Measurements from ENCODE around the gene MYO9A.

The MYO9A gene

GRCh38 chr15:71899674-71900073, 218.3 kb downstream of the MYO9A start:
- DNase-seq = no peak
- peaks cover 9% of the 10 kb centered on the region for H3K36me3 ChIP-seq (ENCODE audit: control insufficient read depth, insufficient read depth, low read length)
- no peaks in the 10 kb centered on the region for H3K27me3 ChIP-seq (replicated peaks; ENCODE audit: control insufficient read depth, insufficient read depth, low read length, poor library complexity, severe bottlenecking)
- H3K4me1 ChIP-seq (ENCODE audit: control insufficient read depth, insufficient read depth, low read length, poor library complexity, severe bottlenecking) = no peaks in the 10 kb centered on the region
- H3K9me3 ChIP-seq (ENCODE audit: control insufficient read depth, low read length) = no peaks in the 10 kb centered on the region
- H3K4me3 ChIP-seq (ENCODE audit: insufficient read depth, low read depth, low read length, poor library complexity, severe bottlenecking) = no peak overlapping the region
- no peak overlapping the region for H3K27ac ChIP-seq (ENCODE audit: insufficient read depth, low read length, poor library complexity, severe bottlenecking)

- H3K36me3 ChIP-seq (ENCODE audit: control insufficient read depth, insufficient read depth, low read length) = peaks cover 6% of the 10 kb centered on the region
- H3K4me3 ChIP-seq (ENCODE audit: insufficient read depth, low read depth, low read length, poor library complexity, severe bottlenecking) = no peak overlapping the region
- no peak for DNase-seq
- H3K27ac ChIP-seq (ENCODE audit: insufficient read depth, low read length, poor library complexity, severe bottlenecking) = no peak overlapping the region
- H3K4me1 ChIP-seq (ENCODE audit: control insufficient read depth, insufficient read depth, low read length, poor library complexity, severe bottlenecking) = no peaks in the 10 kb centered on the region
- H3K9me3 ChIP-seq (ENCODE audit: control insufficient read depth, low read length) = no peaks in the 10 kb centered on the region
- H3K27me3 ChIP-seq (replicated peaks; ENCODE audit: control insufficient read depth, insufficient read depth, low read length, poor library complexity, severe bottlenecking) = no peaks in the 10 kb centered on the region
Observed at GRCh38 chr15:71893691-71894090, 224.3 kb downstream of the MYO9A start.

DNA sequence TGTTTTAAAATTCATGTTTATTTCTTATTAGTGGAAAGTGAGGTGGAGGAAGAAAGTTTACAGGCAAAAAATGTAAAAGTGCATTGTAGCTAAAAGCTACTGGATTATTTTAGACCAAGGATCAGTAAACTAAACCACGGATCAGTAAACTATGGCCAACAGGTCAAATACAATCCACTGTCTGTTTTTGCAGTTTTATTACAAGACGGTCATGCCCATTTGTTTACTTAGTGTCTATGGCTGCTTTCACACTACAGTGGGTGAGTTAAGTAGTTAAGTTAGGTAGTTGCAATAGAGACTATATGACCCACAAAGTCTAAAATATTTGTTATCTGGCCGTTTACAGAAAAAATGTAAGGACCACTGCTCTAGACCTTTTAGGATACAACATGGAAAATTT, 225.6 kb downstream of the MYO9A start:
- H3K9me3 ChIP-seq (ENCODE audit: control insufficient read depth, low read length) = no peaks in the 10 kb centered on the region
- H3K4me1 ChIP-seq (ENCODE audit: control insufficient read depth, insufficient read depth, low read length, poor library complexity, severe bottlenecking) = no peaks in the 10 kb centered on the region
- H3K36me3 ChIP-seq (ENCODE audit: control insufficient read depth, insufficient read depth, low read length) = peaks cover 5% of the 10 kb centered on the region
- DNase-seq = no peak
- no peak overlapping the region for H3K4me3 ChIP-seq (ENCODE audit: insufficient read depth, low read depth, low read length, poor library complexity, severe bottlenecking)
- H3K27me3 ChIP-seq (replicated peaks; ENCODE audit: control insufficient read depth, insufficient read depth, low read length, poor library complexity, severe bottlenecking) = no peaks in the 10 kb centered on the region
- no peak overlapping the region for H3K27ac ChIP-seq (ENCODE audit: insufficient read depth, low read length, poor library complexity, severe bottlenecking)

DNA sequence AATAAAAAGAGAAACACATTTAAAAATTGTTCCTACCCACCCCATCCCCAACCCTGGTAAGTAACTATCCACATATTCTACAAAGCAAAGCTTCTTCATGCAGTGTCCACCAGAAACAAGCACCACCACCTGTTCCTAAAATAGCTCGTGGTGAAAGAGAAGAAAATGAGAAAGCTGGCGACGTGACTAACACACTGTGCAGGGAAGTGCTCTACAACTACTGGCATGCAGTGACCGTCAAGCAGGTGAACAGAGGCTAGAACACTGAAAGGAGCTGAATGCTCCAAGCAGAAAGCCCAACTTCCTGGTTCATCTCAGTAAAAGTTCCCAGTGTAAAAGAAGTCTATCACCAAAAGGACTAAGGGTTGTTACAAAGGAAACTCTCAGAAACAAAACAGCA, 226.9 kb downstream of the MYO9A start:
- no peaks in the 10 kb centered on the region for H3K27me3 ChIP-seq (replicated peaks; ENCODE audit: control insufficient read depth, insufficient read depth, low read length, poor library complexity, severe bottlenecking)
- no peaks in the 10 kb centered on the region for H3K4me1 ChIP-seq (ENCODE audit: control insufficient read depth, insufficient read depth, low read length, poor library complexity, severe bottlenecking)

DNA sequence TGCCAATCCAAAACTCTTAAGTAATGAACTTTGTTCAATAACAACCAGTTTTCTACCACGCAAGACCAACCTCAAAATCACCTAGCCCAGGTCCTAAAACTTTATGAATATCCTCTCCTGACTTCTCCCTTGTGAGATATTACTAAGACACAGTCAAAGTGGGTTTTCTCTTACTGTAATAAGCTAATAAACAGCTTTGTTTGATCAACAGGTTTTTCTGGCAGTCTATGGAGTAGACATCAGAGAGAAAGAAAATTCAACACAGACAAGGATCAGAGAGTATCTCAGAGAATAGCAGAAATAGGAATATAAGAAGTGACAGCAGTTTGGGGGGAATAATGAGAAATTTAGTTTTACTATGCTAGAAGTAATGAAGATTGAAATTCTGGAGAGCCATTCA, 228.0 kb downstream of the MYO9A start:
- Histone ChIP-seq H3K27me3 (replicated peaks; ENCODE audit: control insufficient read depth, insufficient read depth, low read length, poor library complexity, severe bottlenecking) (no peaks in the 10 kb centered on the region), H3K4me1 (ENCODE audit: control insufficient read depth, insufficient read depth, low read length, poor library complexity, severe bottlenecking) (no peaks in the 10 kb centered on the region), H3K4me3 (ENCODE audit: insufficient read depth, low read depth, low read length, poor library complexity, severe bottlenecking) (no peak overlapping the region), H3K9me3 (ENCODE audit: control insufficient read depth, low read length) (no peaks in the 10 kb centered on the region), H3K36me3 (ENCODE audit: control insufficient read depth, insufficient read depth, low read length) (peaks cover 14% of the 10 kb centered on the region), H3K27ac (ENCODE audit: insufficient read depth, low read length, poor library complexity, severe bottlenecking) (no peak overlapping the region)
- no peak for DNase-seq

More for the DNA sequence above, 226.9 kb downstream of the MYO9A start:
- Histone ChIP-seq H3K4me3 (ENCODE audit: insufficient read depth, low read depth, low read length, poor library complexity, severe bottlenecking) (no peak overlapping the region), H3K9me3 (ENCODE audit: control insufficient read depth, low read length) (no peaks in the 10 kb centered on the region), H3K27ac (ENCODE audit: insufficient read depth, low read length, poor library complexity, severe bottlenecking) (no peak overlapping the region), H3K36me3 (ENCODE audit: control insufficient read depth, insufficient read depth, low read length) (peaks cover 14% of the 10 kb centered on the region)
- DNase-seq = no peak

GRCh38 chr15:71889385-71889784, 228.6 kb downstream of the MYO9A start:
- Histone ChIP-seq H3K36me3 (ENCODE audit: control insufficient read depth, insufficient read depth, low read length) (peaks cover 14% of the 10 kb centered on the region), H3K27ac (ENCODE audit: insufficient read depth, low read length, poor library complexity, severe bottlenecking) (no peak overlapping the region), H3K9me3 (ENCODE audit: control insufficient read depth, low read length) (no peaks in the 10 kb centered on the region), H3K4me3 (ENCODE audit: insufficient read depth, low read depth, low read length, poor library complexity, severe bottlenecking) (no peak overlapping the region), H3K4me1 (ENCODE audit: control insufficient read depth, insufficient read depth, low read length, poor library complexity, severe bottlenecking) (no peaks in the 10 kb centered on the region), H3K27me3 (replicated peaks; ENCODE audit: control insufficient read depth, insufficient read depth, low read length, poor library complexity, severe bottlenecking) (no peaks in the 10 kb centered on the region)
- DNase-seq = no peak

DNA sequence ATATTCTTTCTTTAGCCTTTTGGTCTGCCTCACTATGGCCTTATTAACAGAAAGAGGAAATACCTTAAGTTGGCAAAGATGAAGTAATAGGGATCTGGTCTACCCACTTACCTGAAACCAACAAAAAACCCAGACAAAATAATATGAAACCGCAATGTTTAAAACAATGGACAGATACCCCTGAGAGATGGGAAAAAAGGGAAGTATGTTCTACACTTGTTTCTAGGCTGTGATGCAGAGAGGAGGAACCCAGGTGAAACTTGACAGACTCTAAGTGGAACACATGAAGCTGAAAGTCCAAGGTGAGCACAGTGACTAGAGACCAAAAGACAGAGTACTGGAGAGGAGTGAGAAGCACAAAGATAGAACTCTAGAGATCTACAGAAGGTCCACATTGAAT, 229.2 kb downstream of the MYO9A start:
- DNase-seq = no peak
- Histone ChIP-seq H3K36me3 (ENCODE audit: control insufficient read depth, insufficient read depth, low read length) (peaks cover 14% of the 10 kb centered on the region), H3K9me3 (ENCODE audit: control insufficient read depth, low read length) (no peaks in the 10 kb centered on the region), H3K4me1 (ENCODE audit: control insufficient read depth, insufficient read depth, low read length, poor library complexity, severe bottlenecking) (no peaks in the 10 kb centered on the region), H3K27ac (ENCODE audit: insufficient read depth, low read length, poor library complexity, severe bottlenecking) (no peak overlapping the region), H3K4me3 (ENCODE audit: insufficient read depth, low read depth, low read length, poor library complexity, severe bottlenecking) (no peak overlapping the region), H3K27me3 (replicated peaks; ENCODE audit: control insufficient read depth, insufficient read depth, low read length, poor library complexity, severe bottlenecking) (no peaks in the 10 kb centered on the region)

DNA sequence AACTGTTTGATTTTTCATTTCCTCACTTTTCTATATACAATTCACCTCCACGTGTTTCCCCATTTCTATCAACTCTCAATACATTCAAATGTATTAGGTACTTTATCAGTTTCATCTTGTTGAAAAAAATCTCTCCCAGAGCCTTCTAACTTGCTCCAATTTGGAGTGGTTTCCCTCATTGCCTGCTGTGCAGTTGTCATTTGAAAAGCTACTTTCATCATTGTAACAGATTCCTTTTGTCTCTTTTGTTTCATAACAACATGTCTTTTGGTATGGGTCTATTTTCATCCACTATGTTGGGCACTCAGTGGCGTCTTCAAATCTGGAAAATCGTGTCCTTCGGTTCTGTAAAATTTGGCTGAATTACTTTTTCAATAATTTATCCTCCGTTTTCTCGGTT, 232.6 kb downstream of the MYO9A start:
- H3K36me3 ChIP-seq (ENCODE audit: control insufficient read depth, insufficient read depth, low read length) = peaks cover 20% of the 10 kb centered on the region
- DNase-seq = no peak
- no peaks in the 10 kb centered on the region for H3K27me3 ChIP-seq (replicated peaks; ENCODE audit: control insufficient read depth, insufficient read depth, low read length, poor library complexity, severe bottlenecking)
- H3K4me3 ChIP-seq (ENCODE audit: insufficient read depth, low read depth, low read length, poor library complexity, severe bottlenecking) = no peak overlapping the region
- H3K4me1 ChIP-seq (ENCODE audit: control insufficient read depth, insufficient read depth, low read length, poor library complexity, severe bottlenecking) = no peaks in the 10 kb centered on the region
- no peaks in the 10 kb centered on the region for H3K9me3 ChIP-seq (ENCODE audit: control insufficient read depth, low read length)
- no peak overlapping the region for H3K27ac ChIP-seq (ENCODE audit: insufficient read depth, low read length, poor library complexity, severe bottlenecking)

- H3K4me3 ChIP-seq (ENCODE audit: insufficient read depth, low read depth, low read length, poor library complexity, severe bottlenecking) = no peak overlapping the region
- no peaks in the 10 kb centered on the region for H3K9me3 ChIP-seq (ENCODE audit: control insufficient read depth, low read length)
- no peak for DNase-seq
- H3K36me3 ChIP-seq (ENCODE audit: control insufficient read depth, insufficient read depth, low read length) = peaks cover 27% of the 10 kb centered on the region
- no peaks in the 10 kb centered on the region for H3K4me1 ChIP-seq (ENCODE audit: control insufficient read depth, insufficient read depth, low read length, poor library complexity, severe bottlenecking)
- H3K27ac ChIP-seq (ENCODE audit: insufficient read depth, low read length, poor library complexity, severe bottlenecking) = no peak overlapping the region
- no peaks in the 10 kb centered on the region for H3K27me3 ChIP-seq (replicated peaks; ENCODE audit: control insufficient read depth, insufficient read depth, low read length, poor library complexity, severe bottlenecking)
Observed at GRCh38 chr15:71883447-71883846, 234.5 kb downstream of the MYO9A start.

GRCh38 chr15:71880276-71880675, 237.7 kb downstream of the MYO9A start:
- Histone ChIP-seq H3K36me3 (ENCODE audit: control insufficient read depth, insufficient read depth, low read length) (peaks cover 26% of the 10 kb centered on the region), H3K27me3 (replicated peaks; ENCODE audit: control insufficient read depth, insufficient read depth, low read length, poor library complexity, severe bottlenecking) (no peaks in the 10 kb centered on the region), H3K4me1 (ENCODE audit: control insufficient read depth, insufficient read depth, low read length, poor library complexity, severe bottlenecking) (no peaks in the 10 kb centered on the region), H3K4me3 (ENCODE audit: insufficient read depth, low read depth, low read length, poor library complexity, severe bottlenecking) (no peak overlapping the region), H3K27ac (ENCODE audit: insufficient read depth, low read length, poor library complexity, severe bottlenecking) (no peak overlapping the region), H3K9me3 (ENCODE audit: control insufficient read depth, low read length) (no peaks in the 10 kb centered on the region)
- no peak for DNase-seq

GRCh38 chr15:71874245-71874644, 243.7 kb downstream of the MYO9A start:
- DNase-seq = no peak
- Histone ChIP-seq H3K4me1 (ENCODE audit: control insufficient read depth, insufficient read depth, low read length, poor library complexity, severe bottlenecking) (no peaks in the 10 kb centered on the region), H3K27me3 (replicated peaks; ENCODE audit: control insufficient read depth, insufficient read depth, low read length, poor library complexity, severe bottlenecking) (no peaks in the 10 kb centered on the region)

More at GRCh38 chr15:71874245-71874644, 243.7 kb downstream of the MYO9A start:
- Histone ChIP-seq H3K36me3 (ENCODE audit: control insufficient read depth, insufficient read depth, low read length) (peaks cover 12% of the 10 kb centered on the region), H3K27ac (ENCODE audit: insufficient read depth, low read length, poor library complexity, severe bottlenecking) (no peak overlapping the region), H3K4me3 (ENCODE audit: insufficient read depth, low read depth, low read length, poor library complexity, severe bottlenecking) (no peak overlapping the region), H3K9me3 (ENCODE audit: control insufficient read depth, low read length) (no peaks in the 10 kb centered on the region)

Measured in effector memory CD4-positive, alpha-beta T cell (primary cell).